Transverse colon (tissue), 4 donors: ENCODE results near the gene NLRC5. TPM values are rescaled to one million over a fixed set of nuclear protein-coding genes. Genes with fewer than 3 reads are reported as not detected.

Source experiments
- DNase-seq: peaks from one replicate; pipeline ENCODE4 v3.0.0-alpha.2; 2019
- H3K27ac ChIP-seq, 4 donors: fragments of 200-600 bp; sonication (generic); 2 replicates each; pipeline ENCODE4 v1.5.1; 2016 to 2018; ENCODE audit warnings: inconsistent platforms in 4 of 4
- H3K27me3 ChIP-seq: fragments of 200-600 bp; sonication (generic); 2 replicates; pipeline ENCODE4 v1.5.1; 2017; ENCODE audit warnings: inconsistent platforms
- H3K36me3 ChIP-seq, 4 donors: fragments of 200-600 bp; sonication (generic); 2 replicates each; pipeline ENCODE4 v1.5.1; 2017 to 2019; ENCODE audit warnings: inconsistent platforms in 4 of 4
- H3K4me1 ChIP-seq, 4 donors: fragments of 200-600 bp; sonication (generic); 2 replicates each; pipeline ENCODE4 v1.5.1; 2017 to 2020; ENCODE audit warnings: inconsistent platforms in 4 of 4
- H3K4me3 ChIP-seq, 4 donors: fragments of 200-600 bp; sonication (generic); 1 replicate in 1 of 4; 2 replicates in 3 of 4; pipeline versions ENCODE4 v1.5.1 to v1.6.1; 2017 to 2019; ENCODE audit warnings: inconsistent platforms in 4 of 4
- H3K9me3 ChIP-seq, 2 donors: fragments of 200-600 bp; sonication (generic); 2 replicates each; pipeline ENCODE4 v1.5.1; 2017 to 2019; ENCODE audit warnings: inconsistent platforms in 2 of 2
- EP300 ChIP-seq: sonication (generic); formaldehyde crosslinking; IDR thresholded peaks from one replicate; pipeline ENCODE4 v1.6.1; 2017; ENCODE audit warnings: antibody characterized with exemption, low read depth
- POLR2A ChIP-seq: fragments of 450-650 bp; IDR thresholded peaks from one replicate; pipeline ENCODE4 v1.6.1; 2016; ENCODE audit warnings: antibody characterized with exemption, mild to moderate bottlenecking, moderate library complexity
- POLR2AphosphoS5 ChIP-seq, 3 donors: sonication (generic); formaldehyde crosslinking; IDR thresholded peaks; one replicate each; pipeline ENCODE4 v1.6.1; 2016; ENCODE audit warnings: antibody characterized with exemption in 3 of 3
- WGBS, 2 donors: methylation state at CpG; one replicate each; pipeline ENCODE4 v1.1.5; 2018; ENCODE audit warnings: low coverage in 1 of 2; 5-methylcytosine and 5-hydroxymethylcytosine counted together
- in situ Hi-C, 4 donors: fragments of 200-750 bp; cut with MboI; loops; one replicate each; pipeline versions ENCODE4 v1.15.0 to v1.15.1; 2017; ENCODE audit warnings: low sequenced_read_pairs in 3 of 4, low pct_ligation_motif_present in 1 of 4, low pct_unique_long_range_greater_than_20kb in 1 of 4
- intact Hi-C: fragments of 100-400 bp; cut with DNase I; formaldehyde crosslinking; loops from one replicate; pipeline ENCODE4 v1.15.1; 2023; ENCODE audit warnings: low total_unique reads
- total RNA-seq, 4 donors: library from RNA; depleted of rRNA; stranded (reverse); fragments of >200 nt; gene quantifications; one replicate each; pipeline ENCODE4 v1.1.0, GENCODE V29; 2016
- TF ChIP-seq, protein P1 (sequence below), 5 experiments: fragments of 200-600 bp in 3 of 5; fragments of 450-650 bp in 2 of 5; sonication (generic) in 3 of 5; IDR thresholded peaks; 1 replicate in 2 of 5; 2 replicates in 3 of 5; pipeline ENCODE4 v1.5.1; 2016 to 2017; ENCODE audit warnings: antibody characterized with exemption in 5 of 5, inconsistent platforms in 3 of 5, mild to moderate bottlenecking in 2 of 5, moderate library complexity in 1 of 5

Gene NLRC5
- total RNA-seq, 4 donors from 2014 or later, result 59.4 to 171 (median 73.6) TPM

- Histone ChIP-seq H3K27ac (no peak overlapping the region), H3K4me3 (no peak overlapping the region), H3K36me3 (no peaks in the 10 kb centered on the region), H3K9me3 (no peaks in the 10 kb centered on the region), H3K27me3 (no peaks in the 10 kb centered on the region), H3K4me1 (no peaks in the 10 kb centered on the region)
- intact Hi-C loops, result no loop called here
- in situ Hi-C loops, result loop anchor here in 3 of 4 donors (10.0 to 25.0 kb wide), 2 partner anchors 70 to 188 kb away; no protein-coding TSS in a partner anchor
- TF ChIP-seq EP300 (no peak), POLR2AphosphoS5 (IDR thresholded peaks at IDR 0.05) (no peak), POLR2A (no peak)
- TF ChIP-seq, protein P1, sequence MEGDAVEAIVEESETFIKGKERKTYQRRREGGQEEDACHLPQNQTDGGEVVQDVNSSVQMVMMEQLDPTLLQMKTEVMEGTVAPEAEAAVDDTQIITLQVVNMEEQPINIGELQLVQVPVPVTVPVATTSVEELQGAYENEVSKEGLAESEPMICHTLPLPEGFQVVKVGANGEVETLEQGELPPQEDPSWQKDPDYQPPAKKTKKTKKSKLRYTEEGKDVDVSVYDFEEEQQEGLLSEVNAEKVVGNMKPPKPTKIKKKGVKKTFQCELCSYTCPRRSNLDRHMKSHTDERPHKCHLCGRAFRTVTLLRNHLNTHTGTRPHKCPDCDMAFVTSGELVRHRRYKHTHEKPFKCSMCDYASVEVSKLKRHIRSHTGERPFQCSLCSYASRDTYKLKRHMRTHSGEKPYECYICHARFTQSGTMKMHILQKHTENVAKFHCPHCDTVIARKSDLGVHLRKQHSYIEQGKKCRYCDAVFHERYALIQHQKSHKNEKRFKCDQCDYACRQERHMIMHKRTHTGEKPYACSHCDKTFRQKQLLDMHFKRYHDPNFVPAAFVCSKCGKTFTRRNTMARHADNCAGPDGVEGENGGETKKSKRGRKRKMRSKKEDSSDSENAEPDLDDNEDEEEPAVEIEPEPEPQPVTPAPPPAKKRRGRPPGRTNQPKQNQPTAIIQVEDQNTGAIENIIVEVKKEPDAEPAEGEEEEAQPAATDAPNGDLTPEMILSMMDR (IDR thresholded peaks at IDR 0.05), result no peak
- no peak for DNase-seq
- WGBS, 2 donors, result 75 to 94% methylated on average over 1 to 9 of the region's 9 CpGs
Observed at GRCh38 chr16:56974549-56975300, 14.6 kb upstream of the NLRC5 start.

GRCh38 chr16:56975714-56976113, 13.6 kb upstream of the NLRC5 start:
- no peak for DNase-seq

GRCh38 chr16:56977216-56977615, 12.1 kb upstream of the NLRC5 start:
- Histone ChIP-seq H3K27me3 (no peaks in the 10 kb centered on the region), H3K36me3 (no peaks in the 10 kb centered on the region), H3K4me3 (no peak overlapping the region), H3K27ac (no peak overlapping the region), H3K9me3 (no peaks in the 10 kb centered on the region), H3K4me1 (no peaks in the 10 kb centered on the region)
- no peak for DNase-seq
- 79 to 87% methylated on average over 3 to 6 of the region's 6 CpGs for WGBS, 2 donors
- intact Hi-C loops (no loop called here), in situ Hi-C loops (loop anchor here in 1 of 4 donors (10.0 kb wide), 1 partner anchor 68 kb away; no protein-coding TSS in a partner anchor)
- TF ChIP-seq, protein P1 (IDR thresholded peaks at IDR 0.05), result no peak

More at GRCh38 chr16:56975714-56976113, 13.6 kb upstream of the NLRC5 start:
- in situ Hi-C loops, result loop anchor here in 1 of 4 donors (10.0 kb wide), 1 partner anchor 69 kb away; no protein-coding TSS in a partner anchor
- H3K4me1 ChIP-seq, result no peaks in the 10 kb centered on the region
- no peaks in the 10 kb centered on the region for H3K36me3 ChIP-seq
- H3K27me3 ChIP-seq, result no peaks in the 10 kb centered on the region
- intact Hi-C loops, result no loop called here
- TF ChIP-seq POLR2AphosphoS5 (IDR thresholded peaks at IDR 0.05) (no peak), EP300 (no peak), POLR2A (no peak)
- TF ChIP-seq, protein P1 (IDR thresholded peaks at IDR 0.05), result no peak
- WGBS, 2 donors, result 64 to 88% methylated on average over 3 to 10 of the region's 10 CpGs
- no peak overlapping the region for H3K27ac ChIP-seq
- H3K9me3 ChIP-seq, result no peaks in the 10 kb centered on the region
- no peak overlapping the region for H3K4me3 ChIP-seq

GRCh38 chr16:56977823-56978430, 11.4 kb upstream of the NLRC5 start:
- H3K4me1 ChIP-seq, result peaks cover 0 to 1% (median 0%) of the 10 kb centered on the region in 4 donors
- 82 to 88% methylated on average over 2 to 11 of the region's 11 CpGs for WGBS, 2 donors

More at GRCh38 chr16:56977823-56978430, 11.4 kb upstream of the NLRC5 start:
- in situ Hi-C loops, result loop anchor here in 1 of 4 donors (10.0 kb wide), 1 partner anchor 67 kb away; no protein-coding TSS in a partner anchor
- TF ChIP-seq, protein P1 (IDR thresholded peaks at IDR 0.05), result no peak
- Histone ChIP-seq H3K27me3 (no peaks in the 10 kb centered on the region), H3K9me3 (no peaks in the 10 kb centered on the region), H3K27ac (no peak overlapping the region), H3K4me3 (no peak overlapping the region), H3K36me3 (no peaks in the 10 kb centered on the region)
- intact Hi-C loops, result no loop called here
- DNase-seq, result no peak
